KMS-11 (cell line): ENCODE measurements around the gene COMMD1.

Experiments
- H2AFZ ChIP-seq: fragments of 200-600 bp; sonication (generic); 2 replicates; pipeline ENCODE4 v1.6.1; 2016; ENCODE audit warnings: antibody characterized with exemption, mixed run types, low read depth
- H3K27ac ChIP-seq: fragments of 200-600 bp; sonication (generic); 2 replicates; pipeline ENCODE4 v1.6.1; 2016; ENCODE audit warnings: mild to moderate bottlenecking, mixed run types
- H3K27me3 ChIP-seq: fragments of 200-600 bp; sonication (generic); 2 replicates; pipeline ENCODE4 v1.6.1; 2017; ENCODE audit warnings: mild to moderate bottlenecking, low read depth, mixed run types, moderate library complexity; ENCODE audit not compliant: insufficient read depth
- H3K36me3 ChIP-seq: fragments of 200-600 bp; sonication (generic); 2 replicates; pipeline ENCODE4 v1.6.1; 2017; ENCODE audit warnings: mild to moderate bottlenecking, mixed run types; ENCODE audit not compliant: insufficient read depth
- H3K4me1 ChIP-seq: fragments of 200-600 bp; sonication (generic); 2 replicates; pipeline ENCODE4 v1.6.1; 2016; ENCODE audit warnings: mild to moderate bottlenecking, low read depth, mixed run types; ENCODE audit not compliant: poor library complexity, severe bottlenecking
- H3K4me2 ChIP-seq: fragments of 200-600 bp; sonication (generic); 2 replicates; pipeline ENCODE4 v1.7.0; 2016; ENCODE audit warnings: mild to moderate bottlenecking, mixed run types
- H3K4me3 ChIP-seq: fragments of 200-600 bp; sonication (generic); IDR thresholded peaks from 2 replicates; pipeline ENCODE4 v1.6.1; 2017; ENCODE audit warnings: low read depth, low read length, mixed read lengths; ENCODE audit not compliant: insufficient read depth
- H3K79me2 ChIP-seq: fragments of 200-600 bp; sonication (generic); 2 replicates; pipeline ENCODE4 v1.6.1; 2016; ENCODE audit warnings: low read depth, mixed run types; ENCODE audit not compliant: insufficient read depth
- H3K9ac ChIP-seq: fragments of 200-600 bp; sonication (generic); 2 replicates; pipeline ENCODE4 v1.6.1; 2016; ENCODE audit warnings: mild to moderate bottlenecking, mixed run types
- H4K20me1 ChIP-seq: fragments of 200-600 bp; sonication (generic); 2 replicates; pipeline ENCODE4 v1.6.1; 2016; ENCODE audit warnings: mild to moderate bottlenecking, mixed run types; ENCODE audit not compliant: insufficient read depth
- TF ChIP-seq, protein P1 (sequence below): fragments of 200-600 bp; sonication (generic); conservative IDR thresholded peaks from 2 replicates; pipeline ENCODE4 v1.6.1; 2017; ENCODE audit warnings: low read depth, mild to moderate bottlenecking, antibody characterized with exemption, low read length, moderate library complexity, mixed read lengths

COMMD1 gene

GRCh38 chr2:62140426-62141141, 235.1 kb downstream of the COMMD1 start:
- peak overlapping the region; percentile 43 for H3K4me2 ChIP-seq
- peaks cover 35% of the 10 kb centered on the region for H3K4me1 ChIP-seq
- no peaks in the 10 kb centered on the region for H3K27me3 ChIP-seq
- no peaks in the 10 kb centered on the region for H3K36me3 ChIP-seq
- no peaks in the 10 kb centered on the region for H3K79me2 ChIP-seq
- no peaks in the 10 kb centered on the region for H4K20me1 ChIP-seq
- peak overlapping the region; percentile 12; the same call in 1 of the 2 replicates for H3K27ac ChIP-seq
- TF ChIP-seq, protein P1, sequence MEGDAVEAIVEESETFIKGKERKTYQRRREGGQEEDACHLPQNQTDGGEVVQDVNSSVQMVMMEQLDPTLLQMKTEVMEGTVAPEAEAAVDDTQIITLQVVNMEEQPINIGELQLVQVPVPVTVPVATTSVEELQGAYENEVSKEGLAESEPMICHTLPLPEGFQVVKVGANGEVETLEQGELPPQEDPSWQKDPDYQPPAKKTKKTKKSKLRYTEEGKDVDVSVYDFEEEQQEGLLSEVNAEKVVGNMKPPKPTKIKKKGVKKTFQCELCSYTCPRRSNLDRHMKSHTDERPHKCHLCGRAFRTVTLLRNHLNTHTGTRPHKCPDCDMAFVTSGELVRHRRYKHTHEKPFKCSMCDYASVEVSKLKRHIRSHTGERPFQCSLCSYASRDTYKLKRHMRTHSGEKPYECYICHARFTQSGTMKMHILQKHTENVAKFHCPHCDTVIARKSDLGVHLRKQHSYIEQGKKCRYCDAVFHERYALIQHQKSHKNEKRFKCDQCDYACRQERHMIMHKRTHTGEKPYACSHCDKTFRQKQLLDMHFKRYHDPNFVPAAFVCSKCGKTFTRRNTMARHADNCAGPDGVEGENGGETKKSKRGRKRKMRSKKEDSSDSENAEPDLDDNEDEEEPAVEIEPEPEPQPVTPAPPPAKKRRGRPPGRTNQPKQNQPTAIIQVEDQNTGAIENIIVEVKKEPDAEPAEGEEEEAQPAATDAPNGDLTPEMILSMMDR = no peak
- no peak overlapping the region for H2AFZ ChIP-seq
- H3K4me3 ChIP-seq = no peak overlapping the region
- no peak overlapping the region; the same call in 1 of the 2 replicates for H3K9ac ChIP-seq

GRCh38 chr2:62141142-62141740, 235.8 kb downstream of the COMMD1 start:
- Histone ChIP-seq H2AFZ (no peak overlapping the region), H3K4me1 (peaks cover 35% of the 10 kb centered on the region), H3K4me3 (no peak overlapping the region), H3K4me2 (peak overlapping the region; percentile 43), H3K9ac (no peak overlapping the region; the same call in 1 of the 2 replicates), H3K36me3 (no peaks in the 10 kb centered on the region), H3K27me3 (no peaks in the 10 kb centered on the region), H3K79me2 (no peaks in the 10 kb centered on the region), H4K20me1 (no peaks in the 10 kb centered on the region), H3K27ac (peak overlapping the region; percentile 12; the same call in 1 of the 2 replicates)
- TF ChIP-seq, protein P1 = no peak

GRCh38 chr2:62142054-62142453, 236.6 kb downstream of the COMMD1 start:
- Histone ChIP-seq H3K9ac (no peak overlapping the region), H3K27ac (no peak overlapping the region), H3K4me1 (peaks cover 29% of the 10 kb centered on the region), H3K4me2 (no peak overlapping the region), H4K20me1 (no peaks in the 10 kb centered on the region), H3K27me3 (no peaks in the 10 kb centered on the region), H3K4me3 (no peak overlapping the region), H2AFZ (no peak overlapping the region), H3K36me3 (no peaks in the 10 kb centered on the region), H3K79me2 (no peaks in the 10 kb centered on the region)
- TF ChIP-seq, protein P1 = no peak

- Histone ChIP-seq H3K27me3 (no peaks in the 10 kb centered on the region), H3K79me2 (no peaks in the 10 kb centered on the region), H3K4me2 (no peak overlapping the region), H4K20me1 (no peaks in the 10 kb centered on the region), H3K36me3 (no peaks in the 10 kb centered on the region), H2AFZ (no peak overlapping the region), H3K4me1 (peaks cover 24% of the 10 kb centered on the region), H3K9ac (no peak overlapping the region), H3K4me3 (no peak overlapping the region), H3K27ac (no peak overlapping the region)
- TF ChIP-seq, protein P1 = no peak
Observed at GRCh38 chr2:62143696-62144095, 238.2 kb downstream of the COMMD1 start.
